ENCODE measurements around the gene CBLC. TPM values are rescaled to one million over a fixed set of nuclear protein-coding genes. Genes with fewer than 3 reads are reported as not detected.
"Not testable (repeated sequence)": the region's sequence is repeated elsewhere in the genome, so short reads cannot be mapped to it uniquely, and the experiment has no call there.

Gene CBLC
- total RNA-seq, 2 donors from 2014 or later: 0.42 TPM; not detected in 1

DNA sequence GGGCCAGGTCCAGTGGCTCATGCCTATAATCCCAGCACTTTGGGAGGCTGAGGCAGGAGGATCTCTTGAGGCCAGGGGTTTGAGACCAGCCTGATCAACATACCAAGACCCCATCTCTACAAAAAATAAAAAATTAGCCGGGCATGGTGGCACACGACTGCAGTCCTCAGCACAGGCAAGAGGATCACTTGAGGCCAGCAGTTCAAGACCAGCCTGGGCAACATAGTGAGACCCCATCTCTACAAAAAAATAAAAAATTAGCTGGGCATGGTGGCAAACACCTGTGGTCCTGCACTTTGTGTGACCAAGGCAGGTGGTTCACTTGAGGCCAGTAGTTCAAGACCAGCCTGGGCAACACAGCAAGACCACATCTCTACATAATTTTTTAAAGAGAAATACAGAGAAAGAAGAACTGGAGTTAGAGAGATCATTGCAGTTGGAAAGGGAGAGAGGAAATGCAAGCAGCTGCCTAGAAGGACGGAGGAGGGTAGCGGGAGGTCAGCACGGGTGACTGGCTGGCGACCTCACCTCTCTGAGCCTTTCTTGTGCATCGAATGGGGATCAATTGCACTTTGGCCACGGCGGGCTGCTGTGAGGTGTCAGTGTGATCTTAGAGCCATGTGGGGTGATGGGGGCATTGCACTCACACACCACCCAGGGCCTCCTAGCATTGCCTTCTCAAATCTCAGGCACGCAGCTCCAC lies 45.1 kb downstream of the CBLC start:
- ATAC-seq (ENCODE audit: insufficient number of reproducible peaks, low FRiP score, low read depth): no peak
- no peak for TF ChIP-seq CTCF (IDR thresholded peaks at IDR 0.05)
- H3K4me1 ChIP-seq (ENCODE audit: control insufficient read depth in 1 of 2, low read depth in 2 of 2): peaks cover 14 to 25% of the 10 kb centered on the region in 2 donors

DNA sequence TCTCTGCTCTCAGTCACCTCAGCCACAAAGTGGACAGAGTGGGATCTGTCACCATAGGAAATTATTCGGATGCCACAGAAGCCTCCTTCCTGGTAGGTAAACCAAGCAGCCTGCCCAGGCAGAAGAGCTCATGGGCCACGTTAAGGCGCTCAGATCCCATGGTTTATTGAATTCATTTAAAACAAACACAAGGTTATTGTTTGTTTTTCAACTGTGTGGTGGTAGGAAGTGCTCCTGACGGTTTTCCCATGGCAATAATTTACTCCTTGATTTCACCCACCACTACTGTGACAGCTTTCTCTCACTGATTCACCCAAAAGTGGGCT lies 45.6 kb downstream of the CBLC start:
- H3K27me3 ChIP-seq (replicated peaks; ENCODE audit: insufficient read depth): no peaks in the 10 kb centered on the region
- no peak for ATAC-seq (ENCODE audit: insufficient number of reproducible peaks, low FRiP score, low read depth)
- no peak for TF ChIP-seq CTCF (IDR thresholded peaks at IDR 0.05)
- DNase-seq (ENCODE audit: low spot score): no peak
- no peak overlapping the region for H3K4me3 ChIP-seq
- no peaks in the 10 kb centered on the region for H3K9me3 ChIP-seq
- H3K4me1 ChIP-seq (ENCODE audit: control insufficient read depth in 1 of 2, low read depth in 2 of 2): peaks cover 14 to 25% of the 10 kb centered on the region in 2 donors
- H3K36me3 ChIP-seq: no peaks in the 10 kb centered on the region
- no peak overlapping the region for H3K27ac ChIP-seq

More for the DNA sequence above, 45.1 kb downstream of the CBLC start:
- DNase-seq (ENCODE audit: low spot score): no peak
- H3K9me3 ChIP-seq: no peaks in the 10 kb centered on the region
- H3K27ac ChIP-seq: peak overlapping the region; percentile 83 to 87
- H3K36me3 ChIP-seq: no peaks in the 10 kb centered on the region
- H3K4me3 ChIP-seq: no peak overlapping the region
- H3K27me3 ChIP-seq (replicated peaks; ENCODE audit: insufficient read depth): no peaks in the 10 kb centered on the region

DNA sequence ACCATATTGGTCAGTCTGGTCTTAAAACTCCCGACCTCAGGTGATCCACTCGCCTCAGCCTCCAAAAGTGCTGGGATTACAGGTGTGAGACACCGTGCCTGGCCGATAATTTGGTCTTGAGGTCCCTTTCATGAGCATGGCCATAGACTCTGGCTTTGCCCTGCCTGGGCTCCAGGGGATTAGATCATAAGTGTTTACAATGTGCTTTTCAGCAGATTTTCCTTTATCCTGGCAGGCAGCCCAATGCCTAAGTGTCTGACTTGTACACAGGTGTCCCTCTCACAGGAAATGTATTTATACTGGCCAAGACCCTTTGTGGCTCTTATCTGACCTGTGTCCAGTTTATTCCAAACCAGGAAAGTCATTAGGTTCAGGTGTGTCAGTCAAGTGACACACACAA lies 47.1 kb downstream of the CBLC start:
- Histone ChIP-seq H3K27ac (no peak overlapping the region), H3K4me1 (ENCODE audit: control insufficient read depth in 1 of 2, low read depth in 2 of 2) (peaks cover 14 to 25% of the 10 kb centered on the region in 2 donors), H3K36me3 (no peaks in the 10 kb centered on the region), H3K27me3 (replicated peaks; ENCODE audit: insufficient read depth) (no peaks in the 10 kb centered on the region), H3K4me3 (no peak overlapping the region), H3K9me3 (no peaks in the 10 kb centered on the region)
- ATAC-seq (ENCODE audit: insufficient number of reproducible peaks, low FRiP score, low read depth) (no peak), DNase-seq (ENCODE audit: low spot score) (no peak)
- no peak for TF ChIP-seq CTCF (IDR thresholded peaks at IDR 0.05)

- not testable (repeated sequence) for H3K9me3 ChIP-seq; DNase-seq (ENCODE audit: low spot score); ATAC-seq (ENCODE audit: insufficient number of reproducible peaks, low FRiP score, low read depth); H3K4me1 ChIP-seq (ENCODE audit: control insufficient read depth in 1 of 2, low read depth in 2 of 2); H3K36me3 ChIP-seq; H3K27me3 ChIP-seq (replicated peaks; ENCODE audit: insufficient read depth); H3K4me3 ChIP-seq; H3K27ac ChIP-seq
Measured at GRCh38 chr19:44832875-44833274, 55.2 kb downstream of the CBLC start.

DNA sequence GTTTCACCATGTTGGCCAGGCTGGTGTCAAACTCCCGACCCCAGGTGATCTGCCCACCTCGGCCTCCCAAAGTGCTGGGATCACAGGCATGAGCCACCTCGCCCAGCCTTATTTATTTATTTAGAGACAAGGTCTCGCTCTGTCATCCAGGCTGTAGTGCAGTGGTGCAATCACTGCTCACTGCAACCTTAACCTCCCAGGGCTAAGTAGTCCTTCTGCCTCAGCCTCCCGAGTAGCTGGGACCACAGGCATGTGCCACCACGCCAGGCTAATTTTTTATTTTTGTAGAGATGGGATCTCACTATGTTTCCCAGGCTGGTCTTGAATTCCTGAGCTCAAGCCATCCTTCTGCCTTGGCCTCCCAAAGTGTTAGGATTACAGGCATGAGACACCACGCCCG lies 56.7 kb downstream of the CBLC start:
- not testable (repeated sequence) for H3K4me3 ChIP-seq; DNase-seq (ENCODE audit: low spot score); H3K27me3 ChIP-seq (replicated peaks; ENCODE audit: insufficient read depth); ATAC-seq (ENCODE audit: insufficient number of reproducible peaks, low FRiP score, low read depth); H3K4me1 ChIP-seq (ENCODE audit: control insufficient read depth in 1 of 2, low read depth in 2 of 2); H3K27ac ChIP-seq; H3K36me3 ChIP-seq; H3K9me3 ChIP-seq

- H3K4me1 ChIP-seq (ENCODE audit: control insufficient read depth in 1 of 2, low read depth in 2 of 2): peaks cover under 1 to 1% of the 10 kb centered on the region in 2 donors
- no peaks in the 10 kb centered on the region for H3K27me3 ChIP-seq (replicated peaks; ENCODE audit: insufficient read depth)
- H3K4me3 ChIP-seq: no peak overlapping the region
- no peaks in the 10 kb centered on the region for H3K36me3 ChIP-seq
- no peaks in the 10 kb centered on the region for H3K9me3 ChIP-seq
- H3K27ac ChIP-seq: no peak overlapping the region
- DNase-seq (ENCODE audit: low spot score) (no peak), ATAC-seq (ENCODE audit: insufficient number of reproducible peaks, low FRiP score, low read depth) (no peak)
- no peak for TF ChIP-seq CTCF (IDR thresholded peaks at IDR 0.05)
Measured at GRCh38 chr19:44839276-44839675, 61.6 kb downstream of the CBLC start.
